ENCODE data around the gene AARS1.
"Not testable (repeated sequence)": the region's sequence is repeated elsewhere in the genome, so short reads cannot be mapped to it uniquely, and the experiment has no call there.

DNA sequence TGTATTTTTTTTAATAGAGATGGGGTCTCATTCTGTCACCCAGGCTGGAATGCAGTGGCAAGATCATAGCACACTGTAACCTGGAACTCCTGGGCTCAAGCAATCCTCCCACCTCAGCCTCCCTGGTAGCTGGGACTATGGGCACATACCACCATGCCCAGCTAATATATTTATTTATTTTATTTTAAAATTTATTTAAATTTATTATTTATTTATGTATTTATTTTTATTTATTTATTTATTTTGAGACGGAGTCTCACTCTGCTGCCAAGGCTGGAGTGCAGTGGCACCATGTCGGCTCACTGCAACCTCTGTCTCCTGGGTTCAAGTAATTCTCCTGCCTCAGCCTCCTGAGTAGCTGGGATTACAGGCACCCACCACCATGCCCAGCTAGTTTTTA is 18.4 kb upstream of the AARS1 start:
- TF ChIP-seq CTCF (IDR thresholded peaks at IDR 0.05; ENCODE audit: poor library complexity); EZH2phosphoT487 (IDR thresholded peaks at IDR 0.05; ENCODE audit: low read depth, severe bottlenecking, unreplicated experiment): not testable (repeated sequence)

Measured in hepatocyte (in vitro differentiated cells).